ENCODE measurements around the gene PLS3.

The PLS3 gene

GRCh38 chrX:115679460-115679859, 118.5 kb downstream of the PLS3 start:
- no peak for FAIRE-seq
- peak; percentile 2 for DNase-seq (ENCODE audit: insufficient read length, low spot score)

GRCh38 chrX:115687595-115687994, 126.6 kb downstream of the PLS3 start:
- FAIRE-seq, result no peak
- DNase-seq (ENCODE audit: insufficient read length, low spot score), result no peak

GRCh38 chrX:115689931-115690330, 129.0 kb downstream of the PLS3 start:
- DNase-seq (ENCODE audit: insufficient read length, low spot score) (no peak), FAIRE-seq (no peak)

GRCh38 chrX:115690511-115691216, 129.7 kb downstream of the PLS3 start:
- no peak for FAIRE-seq
- peak; percentile 9 for DNase-seq (ENCODE audit: insufficient read length, low spot score)

GRCh38 chrX:115693476-115693875, 132.5 kb downstream of the PLS3 start:
- FAIRE-seq (no peak), DNase-seq (ENCODE audit: insufficient read length, low spot score) (no peak)

- FAIRE-seq (no peak), DNase-seq (ENCODE audit: insufficient read length, low spot score) (no peak)
These were observed 133.1 kb downstream of the PLS3 start for GRCh38 chrX:115694028-115694427.

- DNase-seq (ENCODE audit: insufficient read length, low spot score), result no peak
These were observed 135.1 kb downstream of the PLS3 start for GRCh38 chrX:115696039-115696438.

GRCh38 chrX:115696939-115697338, 136.0 kb downstream of the PLS3 start:
- DNase-seq (ENCODE audit: insufficient read length, low spot score) (no peak), FAIRE-seq (no peak)

More at GRCh38 chrX:115696039-115696438, 135.1 kb downstream of the PLS3 start:
- no peak for FAIRE-seq

- FAIRE-seq (no peak), DNase-seq (ENCODE audit: insufficient read length, low spot score) (no peak)
These were observed 136.8 kb downstream of the PLS3 start for GRCh38 chrX:115697806-115698205.
